Raji (cell line): Measurements from ENCODE around the gene MYO9B.

Experiments
- POLR2A ChIP-seq: IDR thresholded peaks from 2 replicates; pipeline ENCODE4 v1.6.1; 2011; ENCODE audit warnings: low read depth, low read length, control low read depth; ENCODE audit not compliant: insufficient read depth

Gene MYO9B

GRCh38 chr19:17114414-17114831 lies 38.8 kb downstream of the MYO9B start:
- TF ChIP-seq POLR2A: no peak

DNA sequence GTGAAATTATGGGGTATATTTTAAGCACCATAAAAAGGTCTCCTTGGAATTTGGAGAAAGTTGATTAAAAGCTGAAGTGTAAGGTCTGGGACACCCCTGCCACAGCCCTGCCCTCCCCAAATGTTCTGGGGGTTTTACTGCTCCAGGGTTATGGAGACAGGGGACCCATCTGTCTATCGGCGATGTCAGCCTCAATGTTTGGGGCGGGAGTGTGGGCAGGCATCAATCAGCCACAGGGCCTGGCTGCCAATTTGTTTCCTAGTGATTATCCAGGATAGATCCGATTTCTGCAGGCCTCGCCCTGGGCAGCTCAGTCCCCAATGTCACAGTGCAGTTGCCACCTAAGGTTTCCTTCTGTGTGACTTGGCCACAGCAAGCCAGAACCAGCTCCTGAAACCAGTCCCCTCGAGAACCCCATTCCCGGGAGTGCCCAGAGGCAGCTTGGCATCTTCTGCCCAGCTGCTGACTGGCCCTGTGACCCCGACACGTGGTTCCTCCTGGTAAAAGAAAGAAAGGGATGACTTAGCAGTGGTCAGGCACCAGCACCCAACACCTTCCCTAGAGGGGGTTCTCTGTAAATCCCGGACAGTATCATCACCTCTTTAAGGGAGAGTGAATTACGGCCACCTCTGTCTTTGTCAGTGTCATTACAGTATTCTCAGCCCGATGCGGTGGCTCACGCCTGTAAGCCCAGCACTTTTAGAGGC lies 41.6 kb downstream of the MYO9B start:
- TF ChIP-seq POLR2A: no peak

DNA sequence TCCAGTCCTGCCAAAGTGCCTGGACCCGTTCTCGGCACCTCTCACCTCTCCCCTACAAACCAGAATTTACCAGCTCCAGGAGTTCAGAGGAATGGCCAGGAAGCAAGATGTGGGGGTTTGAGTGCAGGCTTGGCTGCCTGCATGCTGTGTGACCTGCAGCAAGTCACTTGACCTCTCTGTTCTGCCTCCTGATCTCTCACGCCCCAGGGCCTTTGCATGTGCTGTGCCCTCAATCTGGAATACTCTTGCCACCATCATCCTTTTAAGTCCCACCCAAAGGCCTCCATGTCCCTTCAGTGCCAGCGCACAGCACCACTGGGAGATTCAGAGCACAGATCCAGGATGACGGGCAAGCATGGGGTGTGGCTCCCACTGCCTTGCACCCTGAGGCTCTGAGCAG lies 43.4 kb downstream of the MYO9B start:
- no peak for TF ChIP-seq POLR2A

- TF ChIP-seq POLR2A: no peak
These were observed 46.2 kb downstream of the MYO9B start for GRCh38 chr19:17121736-17122293.

GRCh38 chr19:17123041-17123440 lies 47.5 kb downstream of the MYO9B start:
- TF ChIP-seq POLR2A: no peak

GRCh38 chr19:17124025-17124424 lies 48.4 kb downstream of the MYO9B start:
- no peak for TF ChIP-seq POLR2A

DNA sequence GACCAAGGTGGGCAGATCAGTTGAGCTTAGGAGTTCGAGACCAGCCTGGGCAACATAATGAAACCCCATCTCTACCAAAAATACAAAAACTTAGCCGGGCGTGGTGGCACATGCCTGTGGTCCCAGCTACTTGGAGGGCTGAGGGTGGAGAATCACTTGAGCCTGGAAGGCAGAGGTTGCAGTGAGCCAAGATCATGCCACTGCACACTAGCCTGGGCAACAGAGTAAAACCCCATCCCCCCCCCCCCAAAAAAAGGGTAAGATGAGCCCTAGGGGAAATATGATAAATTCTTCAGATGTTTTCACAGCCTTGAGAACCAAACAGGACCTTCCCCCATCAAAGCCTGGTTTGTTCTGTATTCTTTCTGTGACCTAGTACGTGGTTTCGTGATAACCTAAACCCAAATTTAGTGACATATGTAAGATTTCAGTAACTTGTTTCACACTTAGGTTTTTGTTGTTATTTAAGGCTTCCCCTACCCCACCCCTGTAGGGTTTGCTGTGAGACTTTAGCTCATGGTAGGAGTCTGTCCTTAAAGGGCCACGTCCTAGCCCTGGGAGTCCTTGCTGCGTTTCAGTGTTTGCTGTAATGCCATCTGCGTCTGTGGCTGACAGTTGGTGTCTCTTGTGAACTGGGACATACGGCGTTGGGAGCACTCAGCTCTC lies 49.6 kb downstream of the MYO9B start:
- TF ChIP-seq POLR2A: no peak

DNA sequence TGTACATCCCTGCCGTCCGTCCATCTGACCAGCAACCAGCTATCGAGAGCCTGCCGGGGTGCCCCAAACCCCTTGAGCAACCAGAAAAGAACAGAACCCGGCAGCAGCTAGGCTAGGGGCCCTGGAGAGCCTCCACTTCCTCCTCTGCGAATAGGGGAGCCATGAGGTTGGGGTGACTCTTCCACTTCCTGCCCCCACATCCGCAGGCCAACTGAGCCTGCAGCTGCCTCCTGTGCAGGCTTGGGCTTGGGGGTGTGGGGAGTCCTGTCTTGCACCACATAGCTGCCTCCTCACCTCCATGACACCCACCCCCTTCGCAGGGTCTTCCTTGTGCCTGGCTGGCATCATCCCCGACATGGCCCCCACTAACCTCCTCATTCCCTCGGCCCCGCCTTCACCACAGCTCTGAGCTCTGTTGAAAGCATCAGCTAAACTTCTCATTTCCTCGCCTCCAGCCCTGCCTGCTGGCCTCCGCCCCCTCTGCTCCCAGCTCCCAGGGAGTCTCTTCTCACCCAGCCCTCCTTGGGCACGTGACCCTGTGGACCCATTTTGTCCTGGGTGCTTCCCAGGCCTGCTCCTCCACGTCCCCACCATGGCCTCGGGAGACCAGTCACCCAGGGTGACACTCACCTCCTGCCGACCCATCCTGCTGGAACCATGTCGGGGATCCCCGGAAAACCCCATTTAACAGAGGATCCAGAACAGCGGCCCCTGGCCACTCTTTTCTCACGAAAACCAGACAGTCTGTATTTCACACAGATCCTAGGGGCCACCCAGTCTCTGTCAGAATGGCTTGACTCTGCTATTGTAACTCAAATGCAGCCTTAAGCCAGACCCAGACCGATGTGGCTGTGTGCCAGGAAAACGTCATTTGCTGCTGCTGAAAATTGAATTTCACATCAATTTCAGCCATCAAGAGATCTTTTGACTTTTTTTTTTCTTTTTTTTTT lies 50.4 kb downstream of the MYO9B start:
- TF ChIP-seq POLR2A: peak; percentile 39

DNA sequence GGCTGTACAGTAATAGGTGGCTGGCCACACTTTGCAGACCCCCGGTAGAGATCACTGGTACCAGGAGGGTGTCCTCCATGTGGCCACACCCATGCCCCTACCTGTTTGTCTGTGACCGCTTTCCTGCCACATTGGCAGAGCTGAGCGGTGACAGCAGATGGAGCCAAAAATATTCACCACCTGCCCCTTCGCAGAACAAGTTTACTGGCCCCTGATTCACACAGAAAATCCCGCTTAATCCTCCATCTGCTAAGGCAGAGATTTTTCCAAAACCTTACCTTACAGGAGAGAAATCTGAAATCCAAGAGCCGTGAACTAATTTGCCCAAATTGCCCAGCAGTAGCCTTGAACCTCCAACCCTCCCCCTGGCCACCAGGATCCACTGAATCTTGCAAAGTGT lies 52.1 kb downstream of the MYO9B start:
- no peak for TF ChIP-seq POLR2A

DNA sequence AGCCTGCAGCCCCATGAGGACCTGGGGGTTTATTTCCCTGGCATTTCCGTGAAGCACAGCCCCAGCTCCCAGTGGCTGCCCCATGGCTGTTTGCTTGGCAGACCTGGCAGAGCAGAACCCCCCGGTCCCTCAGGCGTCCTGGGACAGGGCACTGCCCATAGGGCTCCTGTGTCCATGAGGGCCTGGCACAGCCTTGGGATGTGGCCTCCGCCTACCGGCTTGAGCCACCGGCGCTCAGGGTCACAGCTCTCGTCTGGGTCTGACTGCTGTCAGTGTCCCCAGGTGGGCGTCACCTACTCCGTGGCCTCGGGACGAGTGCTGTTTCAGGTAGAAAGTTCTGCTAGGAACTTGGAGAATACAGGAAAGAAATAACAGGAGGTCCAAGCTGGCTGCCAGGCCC lies 52.8 kb downstream of the MYO9B start:
- TF ChIP-seq POLR2A: no peak

DNA sequence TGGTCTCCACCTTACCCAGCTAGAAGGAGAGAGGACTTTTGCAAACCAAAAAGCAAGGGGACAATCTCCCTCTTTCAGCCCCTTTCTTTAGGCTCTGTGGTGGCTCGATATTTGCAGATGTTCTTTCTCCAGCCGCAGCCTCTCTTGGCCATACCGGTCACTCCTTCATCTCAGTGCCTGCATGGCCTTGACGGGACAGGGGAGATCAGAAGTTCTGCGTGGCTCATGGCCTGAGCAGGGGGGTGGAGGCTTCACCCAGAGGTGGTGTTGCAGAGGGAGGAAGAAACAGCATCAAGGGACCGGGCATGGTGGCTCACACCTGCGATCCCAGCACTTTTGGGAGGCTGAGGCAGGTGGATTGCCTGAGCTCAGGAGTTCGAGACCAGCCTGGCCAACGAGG lies 53.2 kb downstream of the MYO9B start:
- no peak for TF ChIP-seq POLR2A

GRCh38 chr19:17129377-17129776 lies 53.8 kb downstream of the MYO9B start:
- TF ChIP-seq POLR2A: no peak

GRCh38 chr19:17135001-17135853 lies 59.6 kb downstream of the MYO9B start:
- TF ChIP-seq POLR2A: no peak

GRCh38 chr19:17136021-17136420 lies 60.4 kb downstream of the MYO9B start:
- no peak for TF ChIP-seq POLR2A
